ENCODE results near the gene TCEANC2.

The TCEANC2 gene

DNA sequence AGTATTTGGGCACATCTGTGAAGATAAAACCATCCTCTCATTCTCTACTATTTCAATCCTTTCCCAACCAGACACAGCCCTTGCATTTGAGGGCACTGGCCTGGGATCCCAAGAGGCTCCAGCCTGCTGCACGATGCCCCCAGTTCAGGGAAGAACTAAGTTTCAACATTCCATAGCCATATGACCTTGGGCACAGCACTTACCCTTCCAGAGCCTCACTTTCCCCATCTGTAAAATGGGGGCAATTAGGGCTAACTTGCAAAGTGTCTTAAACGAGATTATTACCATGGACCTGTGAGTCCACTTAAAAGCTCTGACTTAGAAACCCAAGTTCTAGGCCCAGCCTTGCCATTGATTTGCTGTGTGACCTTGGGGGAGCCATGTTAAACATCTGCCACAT is 76.5 kb downstream of the TCEANC2 start:
- Histone ChIP-seq H3K4me1 (ENCODE audit: control insufficient read depth in 1 of 2, insufficient read depth in 1 of 2, low read depth in 1 of 2, low read length in 1 of 2) (no peaks in the 10 kb centered on the region), H3K36me3 (no peaks in the 10 kb centered on the region), H3K27ac (no peak overlapping the region), H3K27me3 (no peaks in the 10 kb centered on the region), H3K4me3 (ENCODE audit: low read depth in 1 of 2, low read length in 1 of 2) (no peak overlapping the region), H3K9me3 (no peaks in the 10 kb centered on the region)
- TF ChIP-seq, protein P1, sequence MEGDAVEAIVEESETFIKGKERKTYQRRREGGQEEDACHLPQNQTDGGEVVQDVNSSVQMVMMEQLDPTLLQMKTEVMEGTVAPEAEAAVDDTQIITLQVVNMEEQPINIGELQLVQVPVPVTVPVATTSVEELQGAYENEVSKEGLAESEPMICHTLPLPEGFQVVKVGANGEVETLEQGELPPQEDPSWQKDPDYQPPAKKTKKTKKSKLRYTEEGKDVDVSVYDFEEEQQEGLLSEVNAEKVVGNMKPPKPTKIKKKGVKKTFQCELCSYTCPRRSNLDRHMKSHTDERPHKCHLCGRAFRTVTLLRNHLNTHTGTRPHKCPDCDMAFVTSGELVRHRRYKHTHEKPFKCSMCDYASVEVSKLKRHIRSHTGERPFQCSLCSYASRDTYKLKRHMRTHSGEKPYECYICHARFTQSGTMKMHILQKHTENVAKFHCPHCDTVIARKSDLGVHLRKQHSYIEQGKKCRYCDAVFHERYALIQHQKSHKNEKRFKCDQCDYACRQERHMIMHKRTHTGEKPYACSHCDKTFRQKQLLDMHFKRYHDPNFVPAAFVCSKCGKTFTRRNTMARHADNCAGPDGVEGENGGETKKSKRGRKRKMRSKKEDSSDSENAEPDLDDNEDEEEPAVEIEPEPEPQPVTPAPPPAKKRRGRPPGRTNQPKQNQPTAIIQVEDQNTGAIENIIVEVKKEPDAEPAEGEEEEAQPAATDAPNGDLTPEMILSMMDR (IDR thresholded peaks at IDR 0.05), result no peak

DNA sequence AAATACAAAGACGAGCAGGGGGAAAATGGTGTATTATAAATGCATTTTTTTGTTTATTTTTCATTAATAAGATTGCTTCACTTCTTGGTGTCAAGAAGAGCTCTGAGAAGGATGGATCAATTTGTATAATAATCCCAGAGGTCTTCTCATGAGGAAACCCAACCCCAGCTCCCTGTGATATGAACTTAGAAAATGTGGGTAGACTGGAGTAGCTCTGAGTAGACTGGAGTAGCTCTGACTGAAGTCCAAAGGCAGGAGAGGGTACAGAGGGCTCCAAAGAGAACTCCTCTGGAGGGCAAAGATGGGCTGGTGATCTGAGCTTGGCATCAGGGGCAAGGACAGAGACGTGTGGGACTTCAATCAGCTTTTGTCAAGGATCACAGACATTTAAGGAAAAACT is 78.0 kb downstream of the TCEANC2 start:
- TF ChIP-seq, protein P1 (IDR thresholded peaks at IDR 0.05), result no peak
- Histone ChIP-seq H3K27ac (no peak overlapping the region), H3K4me1 (ENCODE audit: control insufficient read depth in 1 of 2, insufficient read depth in 1 of 2, low read depth in 1 of 2, low read length in 1 of 2) (no peaks in the 10 kb centered on the region), H3K27me3 (no peaks in the 10 kb centered on the region), H3K9me3 (no peaks in the 10 kb centered on the region), H3K4me3 (ENCODE audit: low read depth in 1 of 2, low read length in 1 of 2) (no peak overlapping the region), H3K36me3 (no peaks in the 10 kb centered on the region)

DNA sequence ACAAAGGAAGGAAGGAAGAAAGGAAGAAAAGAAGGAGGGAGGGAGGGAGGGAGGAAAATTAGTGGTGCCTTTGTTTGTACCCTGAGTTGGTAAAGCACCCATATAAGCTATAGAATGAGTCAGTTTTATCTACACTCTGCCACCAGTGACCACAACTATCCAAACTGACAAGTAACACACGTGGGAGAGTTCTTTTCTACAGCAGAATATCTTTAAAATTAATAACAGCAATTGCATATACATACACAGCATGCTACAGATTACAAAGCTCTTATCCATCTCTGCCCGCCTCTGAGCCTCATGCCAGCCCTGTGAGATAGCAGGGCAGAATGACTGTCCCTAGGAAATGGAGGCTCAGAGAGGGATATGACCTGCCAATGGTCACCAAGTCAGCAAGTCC is 79.1 kb downstream of the TCEANC2 start:
- H3K27me3 ChIP-seq, result no peaks in the 10 kb centered on the region

DNA sequence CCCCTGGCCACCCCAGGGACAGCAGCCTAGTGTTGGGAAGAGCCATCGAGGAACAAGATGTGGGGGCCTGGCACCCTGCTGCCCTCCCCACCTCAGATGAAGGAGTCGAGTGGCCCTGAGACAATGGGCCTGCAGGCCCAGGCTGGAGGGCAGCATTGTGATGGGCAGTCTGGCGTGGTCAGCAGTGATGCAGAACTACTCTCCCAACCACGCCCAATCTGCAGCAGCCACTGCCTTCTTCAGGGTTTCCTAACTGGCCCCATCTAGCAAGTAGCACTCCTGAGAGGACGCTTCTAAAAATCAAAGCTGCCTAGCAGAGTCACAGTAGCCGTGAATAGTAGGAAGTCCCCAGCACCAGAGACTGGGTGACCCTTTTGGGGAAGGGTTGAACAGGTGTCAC is 80.9 kb downstream of the TCEANC2 start:
- Histone ChIP-seq H3K27me3 (no peaks in the 10 kb centered on the region), H3K36me3 (no peaks in the 10 kb centered on the region), H3K27ac (no peak overlapping the region), H3K4me1 (ENCODE audit: control insufficient read depth in 1 of 2, insufficient read depth in 1 of 2, low read depth in 1 of 2, low read length in 1 of 2) (no peaks in the 10 kb centered on the region), H3K9me3 (no peaks in the 10 kb centered on the region), H3K4me3 (ENCODE audit: low read depth in 1 of 2, low read length in 1 of 2) (no peak overlapping the region)
- TF ChIP-seq, protein P1 (IDR thresholded peaks at IDR 0.05), result no peak

More for the DNA sequence above, 79.1 kb downstream of the TCEANC2 start:
- no peaks in the 10 kb centered on the region for H3K4me1 ChIP-seq (ENCODE audit: control insufficient read depth in 1 of 2, insufficient read depth in 1 of 2, low read depth in 1 of 2, low read length in 1 of 2)
- no peak overlapping the region for H3K27ac ChIP-seq
- H3K36me3 ChIP-seq, result no peaks in the 10 kb centered on the region
- no peak overlapping the region for H3K4me3 ChIP-seq (ENCODE audit: low read depth in 1 of 2, low read length in 1 of 2)
- TF ChIP-seq, protein P1 (IDR thresholded peaks at IDR 0.05), result no peak
- no peaks in the 10 kb centered on the region for H3K9me3 ChIP-seq

DNA sequence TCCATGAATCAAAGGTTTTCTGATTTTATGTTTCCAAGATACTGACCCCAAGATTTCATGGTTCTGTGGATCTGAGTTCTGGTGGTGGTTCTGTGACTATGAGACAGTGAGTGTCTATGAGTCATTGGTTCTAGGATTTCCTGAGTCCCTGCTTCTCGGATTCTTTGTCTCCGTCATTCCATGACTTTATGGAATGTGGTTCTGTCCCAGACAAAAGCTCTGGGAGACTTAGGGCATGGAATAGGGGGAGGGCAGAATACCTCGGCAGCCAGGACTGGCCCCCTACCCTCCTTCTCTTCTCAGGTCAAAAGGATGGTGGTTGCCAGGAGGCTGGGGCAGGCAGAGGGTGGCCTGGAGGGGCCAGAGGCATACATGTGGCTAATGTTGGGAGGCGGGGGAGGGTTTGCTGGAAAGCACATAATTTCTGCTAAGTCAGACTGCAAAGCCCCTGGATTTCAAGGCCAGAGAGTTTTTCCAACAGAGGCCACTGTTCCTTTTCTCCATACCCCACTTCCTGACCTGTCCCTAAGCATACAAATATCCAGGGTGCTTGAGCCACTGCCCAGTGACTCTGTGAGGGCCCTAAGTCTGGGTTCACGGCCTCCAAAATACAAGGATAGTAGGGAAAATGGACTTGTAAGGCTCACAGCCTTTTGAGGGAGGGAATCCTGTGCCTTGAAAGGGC is 82.2 kb downstream of the TCEANC2 start:
- H3K9me3 ChIP-seq, result no peaks in the 10 kb centered on the region
- no peak overlapping the region for H3K4me3 ChIP-seq (ENCODE audit: low read depth in 1 of 2, low read length in 1 of 2)
- no peak overlapping the region for H3K27ac ChIP-seq
- TF ChIP-seq, protein P1 (IDR thresholded peaks at IDR 0.05), result no peak
- no peaks in the 10 kb centered on the region for H3K36me3 ChIP-seq
- no peaks in the 10 kb centered on the region for H3K4me1 ChIP-seq (ENCODE audit: control insufficient read depth in 1 of 2, insufficient read depth in 1 of 2, low read depth in 1 of 2, low read length in 1 of 2)
- no peaks in the 10 kb centered on the region for H3K27me3 ChIP-seq
